Activated CD4-positive, alpha-beta T cell treated with anti-CD3 and anti-CD28 coated beads for 24 hours (primary cell): ENCODE measurements around the gene HOXC13.

Source experiments
- DNase-seq, 2 donors: peaks; one replicate each; pipeline ENCODE4 v3.0.0-alpha.2; 2020; ENCODE audit warnings: low read depth in 2 of 2

The HOXC13 gene

DNA sequence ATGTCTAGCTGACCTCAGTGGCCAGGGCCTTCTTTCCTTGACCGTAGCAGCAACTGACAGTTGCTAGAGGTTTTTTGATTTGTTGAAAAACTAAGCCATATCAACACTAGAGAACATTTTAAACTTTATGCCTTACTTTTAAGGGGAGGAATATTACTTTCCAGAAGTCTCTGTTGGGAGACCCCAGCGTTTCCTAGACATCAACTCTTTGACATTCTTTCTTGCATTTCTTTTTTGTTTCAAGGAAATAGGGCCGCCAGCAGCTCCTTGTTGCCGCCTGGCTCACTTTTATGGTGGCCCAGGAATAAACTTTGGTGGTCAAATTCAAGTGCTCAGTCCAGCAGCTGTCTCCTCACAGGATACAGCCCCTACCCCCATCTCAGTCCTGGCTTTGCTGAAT is 31.8 kb downstream of the HOXC13 start:
- DNase-seq: no peak

DNA sequence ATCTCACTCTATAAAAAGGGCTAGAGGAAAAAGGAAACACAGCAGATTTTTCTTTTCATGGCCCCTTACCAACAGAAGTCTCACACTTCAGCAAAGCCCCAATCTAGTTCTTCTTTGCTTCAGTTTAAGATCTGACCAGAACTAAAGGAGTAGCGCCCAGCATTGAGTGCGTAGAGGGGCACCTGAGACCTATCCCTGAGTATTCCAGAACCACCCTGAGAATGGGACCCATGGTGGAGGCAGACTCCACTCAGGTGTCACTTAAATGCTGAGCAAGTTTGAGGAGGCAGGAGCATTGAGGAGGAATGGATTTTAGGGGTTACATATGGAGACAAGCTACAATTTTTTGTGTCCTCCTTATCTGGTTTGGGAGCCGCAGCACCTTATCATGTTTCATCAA is 32.5 kb downstream of the HOXC13 start:
- no peak for DNase-seq

GRCh38 chr12:53971686-53972085 is 33.1 kb downstream of the HOXC13 start:
- no peak for DNase-seq

- no peak for DNase-seq
Measured at GRCh38 chr12:53972152-53972702, 33.6 kb downstream of the HOXC13 start.

GRCh38 chr12:53972722-53973235 is 34.1 kb downstream of the HOXC13 start, which contains the start of gene HOXC11:
HOXC11 (plus strand) TSS chr12:53973126; CDS start chr12:53973242, 116 bp downstream.
- no peak for DNase-seq

GRCh38 chr12:53973236-53974042 is 34.8 kb downstream of the HOXC13 start:
- no peak for DNase-seq

GRCh38 chr12:53974084-53975063 is 35.7 kb downstream of the HOXC13 start, which contains the start of gene HOTAIR:
HOTAIR (minus strand) TSS chr12:53974954.
- DNase-seq: no peak

DNA sequence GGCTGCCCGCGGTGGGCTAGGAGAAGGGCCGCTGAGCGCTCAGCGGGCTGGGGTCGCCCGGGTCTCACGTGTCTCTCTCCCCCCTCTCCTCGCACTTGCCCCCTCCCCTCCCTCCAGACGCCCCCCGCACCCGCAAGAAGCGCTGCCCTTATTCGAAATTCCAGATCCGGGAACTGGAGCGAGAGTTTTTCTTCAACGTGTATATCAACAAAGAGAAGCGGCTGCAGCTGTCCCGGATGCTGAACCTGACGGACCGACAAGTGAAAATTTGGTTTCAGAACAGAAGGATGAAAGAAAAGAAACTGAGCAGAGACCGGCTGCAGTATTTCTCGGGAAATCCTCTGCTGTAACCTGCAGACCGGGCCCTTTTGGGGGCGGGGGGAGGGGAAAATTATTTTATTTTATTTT is 36.4 kb downstream of the HOXC13 start:
- DNase-seq: no peak

GRCh38 chr12:53975479-53976152 is 37.0 kb downstream of the HOXC13 start:
- DNase-seq: no peak

DNA sequence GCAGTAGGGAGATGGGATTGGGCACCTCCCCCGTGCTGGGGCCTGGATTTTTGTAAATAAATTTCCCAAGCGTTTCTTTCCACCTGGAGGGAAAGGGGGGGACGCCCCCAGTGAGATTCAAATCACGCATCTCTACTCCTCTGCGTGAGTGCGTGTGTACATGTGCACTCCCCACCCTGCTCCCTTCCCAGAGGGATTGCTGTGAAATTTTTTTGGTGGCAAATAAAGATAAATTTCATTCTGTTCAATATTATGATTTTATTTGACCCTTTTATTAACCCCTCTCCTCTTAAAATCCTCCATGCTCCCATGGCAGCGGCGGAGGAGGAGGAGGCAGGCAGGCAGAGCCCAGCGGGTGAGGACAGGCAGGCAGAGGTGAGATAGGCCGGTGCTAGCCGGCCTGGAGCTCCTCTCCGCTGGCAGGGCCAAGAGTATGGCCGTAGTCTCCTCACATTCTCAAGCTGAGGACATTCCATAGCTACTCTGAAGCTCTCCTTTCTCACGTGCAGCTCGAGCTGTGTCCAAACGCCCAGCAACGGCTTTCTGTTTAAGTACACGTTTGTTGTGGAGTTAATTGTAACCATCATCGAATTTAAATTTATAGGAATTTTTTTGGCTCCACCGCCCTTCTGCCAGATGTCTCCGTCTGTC is 37.7 kb downstream of the HOXC13 start:
- no peak for DNase-seq

DNA sequence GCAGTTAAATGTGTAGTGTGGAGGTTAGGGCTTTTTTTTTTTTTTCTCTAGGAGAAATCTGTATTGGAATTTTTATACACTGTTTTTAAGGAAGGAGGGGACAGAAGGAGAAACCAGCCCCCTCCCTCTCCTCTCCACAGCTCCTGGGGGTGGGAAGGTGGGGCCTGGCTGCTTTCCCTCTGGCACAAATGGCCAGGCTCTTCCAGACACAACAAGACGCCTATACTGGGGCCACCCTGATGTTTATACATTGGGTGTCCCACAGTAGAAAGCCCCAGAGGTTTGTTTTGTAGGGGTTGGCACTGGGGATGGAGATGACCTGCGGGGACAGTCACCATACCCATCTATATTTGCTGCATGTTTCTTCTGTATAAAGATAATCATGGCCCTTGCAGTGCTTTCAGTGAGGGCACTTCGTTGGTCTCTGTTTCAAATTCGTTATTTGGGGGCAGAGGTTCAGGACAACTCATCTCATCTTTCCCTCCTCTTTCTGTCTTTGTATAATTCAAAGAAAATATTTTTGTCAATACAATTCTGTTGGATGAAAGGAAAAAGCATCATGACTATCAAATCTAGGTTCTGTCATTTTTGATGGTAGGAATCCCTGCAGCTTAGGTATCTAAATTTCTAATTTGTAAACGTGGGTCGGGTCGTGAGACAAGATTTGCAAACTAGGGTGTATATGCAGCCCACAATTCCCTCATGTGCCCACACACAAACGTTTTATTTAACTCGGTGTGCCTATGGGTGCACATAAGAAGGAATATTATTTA is 38.4 kb downstream of the HOXC13 start:
- no peak for DNase-seq

DNA sequence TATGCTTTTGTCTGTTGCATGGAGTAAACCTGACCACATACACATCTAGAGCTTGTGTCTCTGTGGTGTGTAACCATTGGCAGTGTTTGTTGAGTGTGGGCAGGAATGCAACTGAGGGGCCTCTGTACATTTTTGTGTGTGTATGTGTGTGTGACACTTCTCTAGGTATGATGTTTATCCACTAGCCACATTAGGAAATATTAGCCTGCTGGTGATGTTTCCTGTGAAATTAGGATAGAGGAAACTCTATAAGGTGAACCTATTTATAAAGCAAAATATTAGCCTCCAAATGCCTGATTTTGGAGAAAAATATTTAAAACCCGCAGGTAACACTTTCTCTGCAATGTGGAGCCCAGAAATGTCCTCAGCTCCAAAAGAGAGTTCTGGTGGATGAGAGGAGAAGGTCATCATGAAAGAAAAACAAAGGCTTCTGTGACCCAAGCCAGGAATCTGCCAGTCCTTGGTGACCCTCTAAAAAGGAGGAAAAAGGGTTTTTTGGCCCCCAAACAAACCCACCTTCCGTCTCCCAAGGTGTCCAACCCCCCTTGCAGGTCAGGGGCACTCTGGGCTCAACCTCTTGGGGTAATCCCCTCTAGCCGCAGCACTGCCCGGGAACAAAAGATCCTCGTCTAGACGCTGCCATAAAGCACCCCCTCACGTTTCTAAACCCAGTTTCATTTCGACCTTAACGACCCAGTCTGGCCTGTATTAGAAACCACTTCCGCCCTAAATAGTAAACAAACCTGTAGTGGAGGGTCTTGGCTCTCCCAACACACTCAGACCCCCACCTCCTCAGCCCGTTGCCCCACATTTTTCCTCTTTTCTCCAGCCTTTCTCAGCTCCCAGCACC is 39.2 kb downstream of the HOXC13 start:
- DNase-seq: no peak

- no peak for DNase-seq
Measured at GRCh38 chr12:53978477-53979356, 40.1 kb downstream of the HOXC13 start.

GRCh38 chr12:53980104-53980801 is 41.6 kb downstream of the HOXC13 start:
- no peak for DNase-seq

GRCh38 chr12:53980802-53981496 is 42.3 kb downstream of the HOXC13 start:
- DNase-seq: no peak

DNA sequence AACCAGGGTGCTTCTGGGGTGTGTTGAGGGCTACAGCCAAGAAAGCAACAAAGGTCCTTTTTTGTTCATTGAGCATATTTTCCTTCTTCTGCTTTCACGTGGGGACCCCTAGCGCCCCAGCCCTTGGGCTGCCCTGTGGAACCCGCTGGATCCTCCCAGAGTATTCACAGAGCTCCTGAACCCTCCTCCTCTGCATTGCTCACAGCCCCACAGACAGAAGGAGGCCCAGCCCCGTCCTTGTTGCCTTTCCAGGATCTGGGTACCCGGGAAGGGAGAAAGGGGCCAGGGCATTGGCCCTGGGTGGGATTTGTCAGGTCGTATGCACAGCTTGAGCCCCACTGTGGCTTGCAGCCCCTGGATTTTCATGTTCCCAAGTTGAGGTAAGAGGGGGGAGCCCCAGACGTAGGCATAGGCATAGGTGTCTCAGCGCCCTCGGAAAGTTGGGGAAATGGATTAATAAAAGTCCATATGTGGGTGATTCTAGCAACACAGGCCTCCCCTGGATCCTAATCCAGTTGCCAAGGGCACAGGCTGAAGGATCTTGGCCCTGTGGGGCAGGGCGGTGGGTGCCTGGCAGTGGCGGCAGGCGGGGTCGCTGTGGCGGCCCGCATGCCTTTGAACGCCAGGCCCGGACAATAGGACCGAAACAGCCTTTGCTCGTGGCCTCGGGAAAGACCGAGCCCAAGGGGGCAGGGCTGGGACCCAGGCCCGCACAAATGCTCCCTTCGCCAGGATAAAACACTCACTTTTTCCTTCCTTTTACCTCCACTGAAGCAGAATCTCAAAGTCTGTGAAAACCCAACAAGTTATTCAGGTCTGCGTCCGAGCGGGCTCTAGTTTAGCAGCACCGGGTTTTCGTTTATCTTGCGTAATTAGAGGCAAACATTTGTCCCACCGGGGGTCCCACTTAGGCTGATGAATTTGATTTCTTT is 43.3 kb downstream of the HOXC13 start:
- DNase-seq: no peak
